ENCODE data around the gene JARID2. TPM values are rescaled to one million over a fixed set of nuclear protein-coding genes. Genes with fewer than 3 reads are reported as not detected.

The JARID2 gene
- total and polyA plus RNA-seq, 9 of the 15 experiments (the other 6 are each of a cell fraction or from before 2014, with no cell fraction given): 5.0 to 29.0 (median 15.6) TPM

- TF ChIP-seq, protein P1, sequence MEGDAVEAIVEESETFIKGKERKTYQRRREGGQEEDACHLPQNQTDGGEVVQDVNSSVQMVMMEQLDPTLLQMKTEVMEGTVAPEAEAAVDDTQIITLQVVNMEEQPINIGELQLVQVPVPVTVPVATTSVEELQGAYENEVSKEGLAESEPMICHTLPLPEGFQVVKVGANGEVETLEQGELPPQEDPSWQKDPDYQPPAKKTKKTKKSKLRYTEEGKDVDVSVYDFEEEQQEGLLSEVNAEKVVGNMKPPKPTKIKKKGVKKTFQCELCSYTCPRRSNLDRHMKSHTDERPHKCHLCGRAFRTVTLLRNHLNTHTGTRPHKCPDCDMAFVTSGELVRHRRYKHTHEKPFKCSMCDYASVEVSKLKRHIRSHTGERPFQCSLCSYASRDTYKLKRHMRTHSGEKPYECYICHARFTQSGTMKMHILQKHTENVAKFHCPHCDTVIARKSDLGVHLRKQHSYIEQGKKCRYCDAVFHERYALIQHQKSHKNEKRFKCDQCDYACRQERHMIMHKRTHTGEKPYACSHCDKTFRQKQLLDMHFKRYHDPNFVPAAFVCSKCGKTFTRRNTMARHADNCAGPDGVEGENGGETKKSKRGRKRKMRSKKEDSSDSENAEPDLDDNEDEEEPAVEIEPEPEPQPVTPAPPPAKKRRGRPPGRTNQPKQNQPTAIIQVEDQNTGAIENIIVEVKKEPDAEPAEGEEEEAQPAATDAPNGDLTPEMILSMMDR (IDR thresholded peaks at IDR 0.05 in 2 of 3, conservative IDR thresholded peaks at IDR 0.05 in 1 of 3; ENCODE audit: insufficient read depth in 2 of 3, low read depth in 1 of 3, low read length in 3 of 3): peak in 1 of 3 experiments; percentile 21; a peak in 1 of 6 replicates
- TF ChIP-seq MAFK (IDR thresholded peaks at IDR 0.05; ENCODE audit: low read length) (peak; percentile 64), NFATC3 (IDR thresholded peaks at IDR 0.05) (no peak), OTX1 (CRISPR knock-in tag; IDR thresholded peaks at IDR 0.05) (no peak), ZNF586 (CRISPR knock-in tag; conservative IDR thresholded peaks at IDR 0.05) (no peak), KLF10 (CRISPR knock-in tag; IDR thresholded peaks at IDR 0.05) (no peak), THAP12 (CRISPR knock-in tag; IDR thresholded peaks at IDR 0.05) (no peak), ZNF316 (IDR thresholded peaks at IDR 0.05) (peak; percentile 89)
Observed at GRCh38 chr6:15550546-15551123, 304.8 kb downstream of the JARID2 start (continued).

All from K562 (cell line).